DOHH2 (cell line): Measurements from ENCODE around the gene SPRR5.

Experiments
- H3F3A ChIP-seq: fragments of 200-600 bp; sonication (generic), shearing (Covaris generic); 2 replicates; pipeline ENCODE4 v1.6.0; 2016; ENCODE audit warnings: antibody characterized with exemption, mild to moderate bottlenecking; ENCODE audit not compliant: control insufficient read depth, insufficient read depth
- H3K27ac ChIP-seq: fragments of 200-600 bp; sonication (generic); 2 replicates; pipeline ENCODE4 v1.5.1; 2014; ENCODE audit warnings: low read depth, mild to moderate bottlenecking, low read length, moderate library complexity
- H3K27me3 ChIP-seq: fragments of 200-600 bp; sonication (generic); 2 replicates; pipeline ENCODE4 v1.6.1; 2014; ENCODE audit warnings: mild to moderate bottlenecking, low read length, mixed read lengths; ENCODE audit not compliant: control insufficient read depth
- H3K36me3 ChIP-seq: fragments of 200-600 bp; sonication (generic); 2 replicates; pipeline ENCODE4 v1.6.1; 2014; ENCODE audit warnings: mild to moderate bottlenecking, low read length, moderate library complexity, mixed read lengths; ENCODE audit not compliant: control insufficient read depth
- H3K4me1 ChIP-seq: fragments of 200-600 bp; sonication (generic); 2 replicates; pipeline ENCODE4 v1.6.1; 2014; ENCODE audit warnings: mild to moderate bottlenecking, low read length, mixed read lengths; ENCODE audit not compliant: control insufficient read depth
- H3K4me2 ChIP-seq: fragments of 200-600 bp; sonication (generic); 2 replicates; pipeline ENCODE4 v1.6.0; 2014; ENCODE audit warnings: mild to moderate bottlenecking, low read length, moderate library complexity
- H3K4me3 ChIP-seq: fragments of 200-600 bp; sonication (generic); 2 replicates; pipeline ENCODE4 v1.5.1; 2014; ENCODE audit warnings: mild to moderate bottlenecking, low read length, mixed read lengths
- H3K79me2 ChIP-seq: fragments of 200-600 bp; sonication (generic); 2 replicates; pipeline ENCODE4 v1.6.1; 2014; ENCODE audit warnings: mild to moderate bottlenecking, low read length, mixed read lengths; ENCODE audit not compliant: control insufficient read depth
- H3K9me2 ChIP-seq: fragments of 200-600 bp; sonication (generic); replicated peaks from 2 replicates; pipeline ENCODE4 v1.6.1; 2014; ENCODE audit warnings: mild to moderate bottlenecking, low read length, mixed read lengths; ENCODE audit not compliant: control insufficient read depth
- H3K9me3 ChIP-seq: fragments of 200-600 bp; sonication (generic); 2 replicates; pipeline ENCODE4 v1.6.1; 2014; ENCODE audit warnings: antibody characterized with exemption, low read length, mixed read lengths; ENCODE audit not compliant: control insufficient read depth, insufficient read depth
- H4K20me1 ChIP-seq: fragments of 200-600 bp; sonication (generic); 2 replicates; pipeline ENCODE4 v1.6.0; 2014; ENCODE audit warnings: low read depth, mild to moderate bottlenecking, antibody characterized with exemption, low read length, moderate library complexity; ENCODE audit not compliant: control insufficient read depth, insufficient read depth
- CTCF ChIP-seq: fragments of 200-600 bp; sonication (generic); IDR thresholded peaks from one replicate; pipeline ENCODE4 v1.5.1; 2014; ENCODE audit warnings: antibody characterized with exemption, mild to moderate bottlenecking, low read depth, low read length; ENCODE audit not compliant: poor library complexity, severe bottlenecking
- EZH2phosphoT487 ChIP-seq: fragments of 200-600 bp; sonication (generic); IDR thresholded peaks from 2 replicates; pipeline ENCODE4 v1.6.1; 2017; ENCODE audit warnings: borderline replicate concordance, mild to moderate bottlenecking, antibody characterized with exemption, low read length, moderate library complexity, mixed read lengths

SPRR5 gene

GRCh38 chr1:152926091-152926490 lies 20.9 kb upstream of the SPRR5 start:
- H3K9me2 ChIP-seq: no peaks in the 10 kb centered on the region
- TF ChIP-seq EZH2phosphoT487 (no peak), CTCF (peak; percentile 24)
- H3K27me3 ChIP-seq: no peaks in the 10 kb centered on the region
- H3F3A ChIP-seq: no peaks in the 10 kb centered on the region
- H4K20me1 ChIP-seq: no peaks in the 10 kb centered on the region
- H3K4me3 ChIP-seq: no peak overlapping the region
- no peaks in the 10 kb centered on the region for H3K36me3 ChIP-seq
- no peak overlapping the region for H3K4me2 ChIP-seq
- no peaks in the 10 kb centered on the region for H3K9me3 ChIP-seq
- no peak overlapping the region for H3K27ac ChIP-seq
- no peaks in the 10 kb centered on the region for H3K4me1 ChIP-seq
- H3K79me2 ChIP-seq: no peaks in the 10 kb centered on the region

DNA sequence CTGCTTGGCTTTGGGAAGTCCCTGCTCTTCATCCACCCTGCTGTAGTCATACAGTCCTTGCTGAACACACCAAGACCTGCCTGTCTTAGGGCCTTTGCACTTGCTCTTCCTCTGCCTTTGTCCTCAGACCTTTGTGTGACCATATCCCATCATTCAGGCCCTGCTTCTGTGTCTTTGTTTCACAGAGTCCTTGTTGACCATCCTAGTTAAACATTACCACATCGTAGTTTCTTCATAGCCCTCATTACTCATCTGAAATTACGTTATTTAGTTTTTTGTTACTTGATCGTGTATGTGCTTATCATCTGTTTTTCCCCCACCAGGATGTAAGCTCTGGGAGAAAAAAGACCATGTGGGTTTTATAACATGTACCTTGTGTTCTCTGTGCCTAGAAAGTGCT lies 18.3 kb upstream of the SPRR5 start:
- H3K27me3 ChIP-seq: no peaks in the 10 kb centered on the region
- H4K20me1 ChIP-seq: no peaks in the 10 kb centered on the region
- H3K4me3 ChIP-seq: no peak overlapping the region
- H3K9me2 ChIP-seq: no peaks in the 10 kb centered on the region
- no peaks in the 10 kb centered on the region for H3K79me2 ChIP-seq
- H3K4me2 ChIP-seq: no peak overlapping the region
- H3K4me1 ChIP-seq: no peaks in the 10 kb centered on the region
- no peaks in the 10 kb centered on the region for H3K9me3 ChIP-seq
- no peak overlapping the region for H3K27ac ChIP-seq
- no peaks in the 10 kb centered on the region for H3K36me3 ChIP-seq
- H3F3A ChIP-seq: no peaks in the 10 kb centered on the region
- TF ChIP-seq CTCF (no peak), EZH2phosphoT487 (no peak)

GRCh38 chr1:152932170-152932811 lies 14.7 kb upstream of the SPRR5 start:
- Histone ChIP-seq H3K79me2 (no peaks in the 10 kb centered on the region), H3K4me2 (no peak overlapping the region), H3K27me3 (no peaks in the 10 kb centered on the region; the same call in 1 of the 2 replicates), H3F3A (no peaks in the 10 kb centered on the region), H3K9me3 (no peaks in the 10 kb centered on the region), H3K4me1 (no peaks in the 10 kb centered on the region), H4K20me1 (no peaks in the 10 kb centered on the region), H3K9me2 (no peaks in the 10 kb centered on the region), H3K27ac (no peak overlapping the region), H3K4me3 (no peak overlapping the region), H3K36me3 (no peaks in the 10 kb centered on the region)
- TF ChIP-seq EZH2phosphoT487 (no peak), CTCF (no peak)
